Stimulated activated CD8-positive, alpha-beta memory T cell treated with anti-CD3 and anti-CD28 coated beads, Interleukin-15, amount 100 ng/mL, for 4 hours (primary cell): ENCODE results near the gene PCDHGC3.

Source experiments
- DNase-seq, 2 donors: peaks; one replicate each; pipeline ENCODE4 v3.0.0-alpha.2; 2020; ENCODE audit warnings: low read depth in 2 of 2

The PCDHGC3 gene

GRCh38 chr5:141523991-141524390 is 48.2 kb downstream of the PCDHGC3 start:
- DNase-seq: no peak

- DNase-seq: peak in 1 of 2 donors; percentile 11
Observed at GRCh38 chr5:141524604-141525597, 49.1 kb downstream of the PCDHGC3 start.

- DNase-seq: no peak
Observed at GRCh38 chr5:141525653-141526052, 49.9 kb downstream of the PCDHGC3 start.

- DNase-seq: no peak
Observed at GRCh38 chr5:141527426-141527825, 51.7 kb downstream of the PCDHGC3 start.
